UCSD-AML1 (cell line): ENCODE results near the gene ING3.

Experiments used
- DNase-seq: peaks from one replicate; lab custom pipeline; 2025; ENCODE audit not compliant: unreplicated experiment; lab: John Stamatoyannopoulos, UW

Gene ING3

GRCh38 chr7:120950539-120951308 lies at the start of gene ING3:
ING3 (plus strand) TSS chr7:120950777; CDS start chr7:120950897, 120 bp downstream.
- DNase-seq, result peak; percentile 88

GRCh38 chr7:120915314-120916105 lies 35.1 kb upstream of the ING3 start:
- DNase-seq, result no peak

GRCh38 chr7:120916121-120916520 lies 34.5 kb upstream of the ING3 start:
- DNase-seq, result no peak

GRCh38 chr7:120916538-120916937 lies 34.0 kb upstream of the ING3 start:
- no peak for DNase-seq

- DNase-seq, result no peak
Observed at GRCh38 chr7:120919466-120919865, 31.1 kb upstream of the ING3 start.

- DNase-seq, result no peak
Observed at GRCh38 chr7:120920034-120920433, 30.5 kb upstream of the ING3 start.

GRCh38 chr7:120920591-120921274 lies 29.8 kb upstream of the ING3 start:
- DNase-seq, result no peak

GRCh38 chr7:120924837-120925236 lies 25.7 kb upstream of the ING3 start:
- DNase-seq, result no peak

GRCh38 chr7:120925392-120925791 lies 25.2 kb upstream of the ING3 start:
- no peak for DNase-seq

GRCh38 chr7:120926943-120927346 lies 23.6 kb upstream of the ING3 start:
- no peak for DNase-seq

- no peak for DNase-seq
Observed at GRCh38 chr7:120927454-120928103, 23.0 kb upstream of the ING3 start.

GRCh38 chr7:120931243-120931642 lies 19.3 kb upstream of the ING3 start:
- no peak for DNase-seq

GRCh38 chr7:120933475-120933874 lies 17.1 kb upstream of the ING3 start:
- DNase-seq, result no peak

GRCh38 chr7:120939345-120939744 lies 11.2 kb upstream of the ING3 start:
- no peak for DNase-seq

GRCh38 chr7:120941064-120941463 lies 9.5 kb upstream of the ING3 start:
- no peak for DNase-seq

- DNase-seq, result no peak
Observed at GRCh38 chr7:120941856-120942255, 8.7 kb upstream of the ING3 start.

GRCh38 chr7:120942861-120943260 lies 7.7 kb upstream of the ING3 start:
- no peak for DNase-seq

- no peak for DNase-seq
Observed at GRCh38 chr7:120944826-120945562, 5.6 kb upstream of the ING3 start.

- DNase-seq, result no peak
Observed at GRCh38 chr7:120947980-120948379, 2.6 kb upstream of the ING3 start.

GRCh38 chr7:120949393-120949911 lies 1.1 kb upstream of the ING3 start:
- DNase-seq, result no peak
